IPS-NIHi11 (cell line): ENCODE data around the gene FRMD5.

ENCODE experiments used
- DNase-seq: peaks from one replicate; pipeline ENCODE4 v3.0.0; 2012; ENCODE audit warnings: mixed read lengths, low spot score

Gene FRMD5

DNA sequence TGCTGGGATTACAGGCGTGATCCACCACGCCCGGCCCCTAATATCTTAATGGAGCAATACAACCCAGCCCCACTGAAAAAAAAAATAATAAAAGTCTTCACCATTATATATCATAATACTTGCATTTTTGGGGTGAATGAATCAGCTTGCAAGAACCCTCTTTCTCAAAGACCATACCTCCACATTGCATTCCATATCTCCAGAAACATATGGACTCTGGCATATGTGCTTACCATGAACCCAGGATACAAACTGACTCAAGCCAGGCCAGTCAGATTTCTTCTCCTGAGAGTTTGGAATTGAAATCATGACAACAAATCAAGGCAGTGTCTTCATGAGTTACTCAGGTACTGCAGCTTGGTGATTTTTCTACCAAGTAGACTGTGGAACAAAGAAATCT lies 101.2 kb downstream of the FRMD5 start:
- DNase-seq, result no peak

DNA sequence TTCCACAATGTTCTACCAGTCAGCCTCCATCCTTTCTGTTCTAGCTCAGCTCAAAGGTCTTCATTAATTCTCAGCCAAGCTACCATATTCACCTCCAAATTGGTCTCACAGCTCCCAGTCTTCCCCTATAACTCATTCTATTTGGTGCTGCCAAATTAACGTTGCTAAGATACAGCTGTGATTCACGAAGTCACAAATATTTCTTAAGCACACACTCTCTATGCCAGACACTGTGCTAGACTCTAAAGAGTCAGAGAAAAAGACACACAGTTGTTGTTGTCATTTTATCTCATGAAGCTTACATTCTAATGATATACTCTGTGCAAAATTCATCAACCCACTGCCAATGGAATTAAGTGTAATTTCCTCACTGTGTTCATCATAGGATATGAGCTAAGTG lies 102.8 kb downstream of the FRMD5 start:
- DNase-seq, result no peak

DNA sequence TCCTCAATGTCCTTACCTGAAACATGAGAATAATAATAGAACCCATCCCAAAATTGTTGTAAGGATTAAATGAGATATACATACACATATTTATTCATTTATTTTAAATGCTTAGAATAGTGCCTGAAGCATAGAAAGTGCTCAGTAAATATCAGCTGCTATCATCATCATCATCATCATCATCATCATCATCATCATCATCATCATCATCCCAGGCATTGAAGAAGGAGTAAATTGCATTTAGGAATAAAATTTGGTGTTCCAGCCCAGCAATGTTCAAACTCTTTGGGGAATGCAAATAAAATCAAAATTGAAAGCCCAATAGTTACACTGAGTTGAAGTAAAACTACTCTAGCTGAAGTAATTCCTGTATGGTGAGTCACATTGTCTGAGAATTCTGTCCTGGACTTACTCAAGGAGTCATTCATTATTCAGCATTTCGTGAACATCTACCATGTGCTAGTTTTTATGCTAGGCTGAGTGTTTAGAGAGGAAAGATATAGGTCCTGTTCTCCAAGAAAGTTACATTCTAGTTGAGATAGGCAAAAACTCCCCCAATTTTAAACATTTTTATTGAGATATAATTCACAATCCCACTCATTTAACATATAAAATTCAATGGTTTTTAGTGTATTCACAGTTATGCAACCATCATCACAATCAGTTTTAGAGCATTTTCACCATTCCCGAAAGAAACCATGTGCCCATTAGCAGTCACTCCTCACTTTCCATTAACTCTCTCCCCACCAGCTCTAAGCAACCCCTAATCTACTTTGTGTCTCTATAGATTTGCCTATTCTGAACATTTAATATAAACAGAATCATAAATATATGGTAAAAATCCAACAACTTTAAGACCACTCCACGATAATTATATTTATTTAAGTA lies 107.2 kb downstream of the FRMD5 start:
- DNase-seq, result no peak

DNA sequence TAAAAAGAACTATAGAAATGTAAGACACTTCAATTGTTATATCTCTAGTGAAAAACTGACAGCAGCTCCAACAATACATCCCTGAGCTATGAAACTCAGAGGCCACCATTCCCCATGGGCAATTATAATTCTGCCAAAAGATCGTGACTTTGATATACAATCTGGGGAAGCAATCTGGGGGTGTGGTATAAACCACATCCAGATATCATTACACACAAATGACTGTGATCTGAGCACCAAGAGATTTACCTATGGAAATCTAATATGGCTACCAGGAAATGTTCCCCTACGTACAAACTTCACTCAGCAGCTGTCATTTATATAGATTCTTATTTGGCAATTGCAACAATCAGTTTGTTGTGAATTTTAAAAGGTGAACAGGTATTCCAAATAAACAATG lies 110.3 kb downstream of the FRMD5 start:
- DNase-seq, result no peak

DNA sequence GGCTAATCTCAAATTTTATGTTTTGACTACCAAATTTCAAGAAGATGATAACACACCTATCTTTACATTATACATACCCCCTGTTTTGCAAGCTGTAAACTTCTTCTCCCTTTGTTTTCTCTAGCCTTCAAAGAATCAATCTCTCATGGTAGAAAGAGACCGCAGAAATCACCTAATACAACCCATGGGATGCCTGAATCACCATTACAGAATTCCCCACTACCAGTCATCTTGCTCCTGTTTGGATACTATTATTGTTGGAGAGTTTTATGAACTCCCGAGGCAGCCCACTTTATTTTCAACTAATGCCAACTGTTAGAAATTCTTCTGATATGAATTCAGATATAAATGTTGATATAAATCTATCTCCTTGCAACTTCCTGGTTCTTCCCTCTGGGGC lies 110.9 kb downstream of the FRMD5 start:
- no peak for DNase-seq

DNA sequence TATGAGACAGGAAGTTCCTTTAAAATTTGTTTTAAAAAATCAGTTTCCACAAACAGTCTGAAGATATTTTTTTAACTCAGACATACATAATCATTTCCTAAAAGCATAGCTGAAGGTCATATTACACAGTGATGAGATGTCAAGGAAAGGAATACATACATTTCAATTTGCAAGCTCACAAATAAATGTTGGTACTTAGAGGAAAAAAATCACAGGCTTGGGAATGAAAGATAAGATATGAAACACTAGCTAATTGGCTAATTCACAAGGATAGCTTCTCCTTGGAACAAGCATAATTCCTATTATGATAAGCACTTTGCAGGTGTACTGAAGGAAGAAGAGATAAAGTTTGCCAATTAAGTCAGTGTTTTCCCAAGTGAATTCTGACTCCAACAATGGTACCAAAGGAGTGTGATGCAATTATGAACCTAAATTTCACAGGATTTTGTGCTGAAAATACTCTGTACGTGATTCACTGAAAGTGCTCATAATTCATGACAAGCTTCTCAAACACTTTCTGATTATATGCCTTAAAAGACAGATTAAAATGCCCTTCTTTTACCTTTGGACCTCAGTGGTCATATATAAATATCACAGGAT lies 112.4 kb downstream of the FRMD5 start:
- DNase-seq, result no peak

DNA sequence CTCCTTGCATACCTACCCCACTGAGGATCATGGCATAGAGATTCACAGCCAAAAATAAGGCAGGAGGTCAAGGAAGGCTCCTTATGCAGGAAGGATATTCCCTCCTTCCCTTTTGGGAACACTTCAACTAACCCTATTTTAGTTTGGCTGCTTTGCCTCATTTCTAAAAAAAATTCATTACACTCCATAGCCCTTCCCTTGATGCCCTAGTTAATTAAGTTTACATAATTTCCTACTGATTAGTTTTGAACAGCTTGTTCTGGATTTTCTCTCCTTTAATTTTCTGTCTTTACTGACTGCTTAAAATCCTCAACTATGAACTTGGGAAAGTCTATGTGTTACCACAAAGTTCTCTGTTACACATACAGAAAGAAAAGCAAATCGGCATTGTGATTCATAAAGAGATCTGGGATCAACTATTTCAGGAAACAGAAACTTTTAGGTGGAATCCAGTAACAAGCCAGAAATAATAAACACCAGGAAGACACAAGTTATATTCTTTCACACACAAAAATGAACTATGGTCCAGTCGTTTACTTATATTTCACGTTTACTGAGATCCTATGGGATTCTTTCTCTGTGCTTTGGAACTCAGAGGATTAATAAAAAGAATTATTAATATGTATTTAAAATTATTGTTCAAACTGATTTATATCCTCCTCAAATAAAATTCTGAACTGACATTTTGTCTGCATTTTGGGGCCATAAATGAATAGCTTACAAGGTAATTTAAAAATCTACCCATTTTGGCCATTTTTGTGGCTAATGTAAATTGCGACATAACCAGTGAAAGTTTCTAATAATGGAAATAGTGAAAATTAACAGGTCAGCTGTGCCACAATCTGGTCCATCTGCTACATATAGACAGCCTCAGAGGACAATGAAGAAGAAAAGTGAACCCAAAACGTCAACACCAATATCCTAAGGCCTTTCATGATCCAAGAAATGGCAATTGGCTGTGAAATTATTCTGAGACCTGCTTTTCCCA lies 113.8 kb downstream of the FRMD5 start:
- DNase-seq, result no peak

DNA sequence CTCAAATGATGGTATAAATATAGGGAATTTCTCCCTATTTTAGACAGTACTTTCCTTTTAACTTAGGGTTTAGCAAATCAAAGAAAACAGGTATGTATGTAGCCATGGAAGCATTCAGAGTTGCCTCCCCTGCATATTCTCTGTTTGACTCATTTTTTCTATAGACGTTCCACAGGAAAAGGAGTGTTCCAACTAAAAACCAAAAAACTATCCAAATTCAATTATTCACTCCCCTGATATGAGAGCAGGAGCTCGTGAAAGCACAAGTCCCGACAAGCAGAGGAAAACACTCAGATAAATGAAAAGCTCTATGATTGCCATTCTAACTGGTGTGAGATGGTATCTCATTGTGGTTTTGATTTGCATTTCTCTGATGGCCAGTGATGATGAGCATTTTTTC lies 119.5 kb downstream of the FRMD5 start:
- no peak for DNase-seq

DNA sequence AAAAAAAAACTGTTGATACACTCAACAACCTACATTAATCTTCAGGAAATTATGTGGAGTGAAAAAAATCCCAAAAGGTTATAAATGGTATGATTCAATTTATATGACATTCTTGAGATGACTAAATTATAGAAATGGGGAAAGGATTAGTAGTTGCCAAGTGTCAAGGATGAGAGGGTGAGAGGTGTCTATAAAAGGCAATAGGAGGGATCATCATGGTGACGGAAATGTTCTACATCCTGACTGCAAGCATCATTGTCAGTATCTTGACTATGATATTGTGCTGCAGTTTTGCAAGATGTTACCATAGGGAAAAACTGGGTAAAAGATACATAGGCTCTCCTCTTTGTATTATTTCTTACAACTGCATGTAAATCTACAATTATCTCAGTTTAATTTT lies 125.6 kb downstream of the FRMD5 start:
- no peak for DNase-seq

DNA sequence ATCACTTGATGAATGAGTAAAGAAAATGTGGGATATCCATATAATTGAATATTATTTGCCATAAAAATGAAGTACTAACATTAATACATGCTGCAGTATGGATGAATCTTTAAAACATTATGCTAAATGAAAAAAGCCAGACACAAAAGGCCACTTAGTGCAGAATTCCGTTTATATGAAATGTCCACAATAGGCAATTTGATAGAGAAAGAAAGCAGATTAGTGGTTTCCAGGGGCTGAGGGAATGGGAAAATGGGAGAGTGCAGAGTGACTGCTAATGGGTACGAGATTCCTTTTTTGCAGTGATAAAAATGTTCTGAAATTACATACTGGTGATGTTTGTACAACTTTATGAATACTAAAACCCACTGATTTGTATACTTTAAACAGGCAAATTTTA lies 126.7 kb downstream of the FRMD5 start:
- DNase-seq, result no peak

DNA sequence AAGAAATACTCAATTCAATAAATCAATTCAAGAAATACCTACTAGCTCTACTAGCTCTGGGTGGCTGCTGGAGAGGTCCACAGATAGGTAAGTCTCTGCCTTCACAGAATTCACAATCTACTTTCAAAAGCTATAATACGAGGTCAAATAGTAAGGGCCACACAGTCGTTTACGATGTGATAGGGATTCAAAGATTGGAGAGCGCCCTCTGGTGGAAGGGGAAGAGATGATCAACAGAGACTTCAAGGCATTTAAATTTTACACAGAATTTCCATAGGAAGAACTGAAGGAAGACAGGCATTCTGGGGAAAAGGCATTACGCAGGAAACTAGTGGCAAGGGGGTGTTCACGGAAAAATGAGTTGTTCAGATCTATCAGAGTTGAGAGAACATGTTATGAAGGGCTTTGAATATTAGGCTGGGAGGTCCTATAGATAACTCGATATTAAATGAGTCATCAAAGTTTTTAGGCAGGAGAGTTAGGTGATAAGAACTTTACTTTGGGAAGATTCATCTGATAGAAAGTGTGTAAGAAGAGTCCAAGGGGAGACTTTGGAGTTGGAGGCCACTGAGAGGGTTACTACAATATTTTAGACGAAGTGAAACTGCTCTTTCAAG lies 128.8 kb downstream of the FRMD5 start:
- DNase-seq, result peak; percentile 73

DNA sequence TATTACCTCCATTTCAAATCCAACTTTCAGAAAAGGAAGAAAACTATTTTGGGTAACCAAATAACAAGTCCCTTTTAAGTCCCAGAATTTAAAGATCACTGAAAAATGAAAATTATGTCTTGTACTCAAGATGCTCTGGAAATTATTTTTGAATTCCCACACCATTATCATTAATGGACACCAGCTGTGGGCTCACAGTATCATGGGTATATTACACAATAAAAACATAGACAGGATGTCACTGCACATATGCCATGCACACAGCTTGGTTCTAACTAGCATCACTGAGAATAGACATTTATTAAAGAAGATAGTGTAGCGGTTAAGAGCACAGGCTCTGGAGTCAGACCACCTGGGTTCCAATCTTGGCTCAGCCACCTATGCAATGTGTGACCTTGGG lies 130.4 kb downstream of the FRMD5 start:
- DNase-seq, result no peak

DNA sequence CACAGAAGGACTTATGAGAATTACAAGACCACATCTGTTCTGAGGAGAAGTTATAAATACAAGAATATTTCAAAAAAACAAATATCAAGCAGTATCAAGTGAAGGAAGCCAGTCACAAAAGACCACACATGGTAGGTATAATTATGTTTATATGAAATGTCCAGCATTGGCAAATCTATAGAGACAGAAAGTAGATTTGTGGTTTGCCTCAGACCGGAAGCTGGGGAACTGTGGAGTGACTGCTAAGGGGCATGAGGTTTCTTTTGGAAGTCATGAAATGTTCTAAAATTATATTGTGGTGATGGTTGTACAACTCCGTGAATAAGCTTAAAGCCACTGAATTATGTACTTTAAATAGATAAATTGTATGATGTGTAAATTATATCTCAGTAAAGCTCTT lies 136.9 kb downstream of the FRMD5 start:
- DNase-seq, result no peak

DNA sequence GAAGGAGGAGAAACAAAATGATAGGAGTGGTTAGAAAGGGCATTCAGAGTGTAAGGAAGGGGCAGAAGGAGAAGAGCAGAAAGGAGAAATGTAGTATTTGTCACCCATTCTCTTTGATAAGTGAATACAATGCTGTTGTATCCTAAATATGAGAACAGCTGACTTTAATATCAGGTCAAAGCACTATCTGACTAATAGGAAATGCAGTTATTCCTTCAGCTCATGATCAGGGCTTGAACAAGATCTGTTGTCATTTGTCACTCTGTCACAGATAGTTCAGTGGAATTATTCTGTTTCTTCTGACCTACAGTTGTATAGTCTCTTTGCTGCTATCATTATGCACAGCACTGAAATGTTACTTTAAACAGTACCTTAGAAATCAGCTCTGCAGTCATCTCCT lies 149.4 kb downstream of the FRMD5 start:
- no peak for DNase-seq

DNA sequence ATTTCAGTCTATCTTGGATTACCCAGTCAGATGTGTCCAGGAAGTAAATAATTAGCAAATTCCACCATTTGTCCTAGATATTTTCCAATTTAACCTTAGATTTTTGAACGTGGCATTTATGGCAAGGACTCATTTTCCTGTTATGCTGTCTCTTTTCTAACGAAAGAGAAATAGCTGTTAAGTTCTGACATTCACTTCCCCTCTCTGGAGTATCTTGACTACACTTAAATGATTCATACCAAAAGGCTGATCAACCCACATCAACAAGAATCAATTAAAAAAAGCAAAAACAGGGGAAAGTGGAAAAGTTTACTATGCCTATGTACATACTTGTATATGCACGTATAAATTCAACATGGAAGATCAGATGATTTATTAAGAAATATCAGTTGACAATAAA lies 149.9 kb downstream of the FRMD5 start:
- no peak for DNase-seq

DNA sequence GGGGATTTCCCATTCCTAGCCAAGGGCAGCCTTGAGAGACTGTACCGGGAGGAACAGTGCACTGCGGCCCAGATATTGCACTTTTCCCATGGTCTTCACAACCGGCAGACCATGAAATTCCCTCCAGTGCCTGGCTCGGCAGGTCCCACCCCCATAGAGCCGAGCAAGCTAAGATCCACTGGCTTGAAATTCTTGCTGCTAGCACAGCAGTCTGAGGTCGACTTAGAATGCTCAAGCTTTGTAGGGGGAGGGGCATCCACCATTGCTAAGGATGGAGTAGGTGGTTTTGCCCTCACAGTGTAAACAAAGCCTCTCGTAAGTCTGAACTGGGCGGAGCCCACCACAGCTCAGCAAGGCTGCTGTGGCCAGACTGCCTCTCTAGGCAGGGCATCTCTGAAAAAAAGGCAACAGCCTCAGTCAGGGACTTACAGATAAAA lies 156.3 kb downstream of the FRMD5 start:
- peak; percentile 39 for DNase-seq

DNA sequence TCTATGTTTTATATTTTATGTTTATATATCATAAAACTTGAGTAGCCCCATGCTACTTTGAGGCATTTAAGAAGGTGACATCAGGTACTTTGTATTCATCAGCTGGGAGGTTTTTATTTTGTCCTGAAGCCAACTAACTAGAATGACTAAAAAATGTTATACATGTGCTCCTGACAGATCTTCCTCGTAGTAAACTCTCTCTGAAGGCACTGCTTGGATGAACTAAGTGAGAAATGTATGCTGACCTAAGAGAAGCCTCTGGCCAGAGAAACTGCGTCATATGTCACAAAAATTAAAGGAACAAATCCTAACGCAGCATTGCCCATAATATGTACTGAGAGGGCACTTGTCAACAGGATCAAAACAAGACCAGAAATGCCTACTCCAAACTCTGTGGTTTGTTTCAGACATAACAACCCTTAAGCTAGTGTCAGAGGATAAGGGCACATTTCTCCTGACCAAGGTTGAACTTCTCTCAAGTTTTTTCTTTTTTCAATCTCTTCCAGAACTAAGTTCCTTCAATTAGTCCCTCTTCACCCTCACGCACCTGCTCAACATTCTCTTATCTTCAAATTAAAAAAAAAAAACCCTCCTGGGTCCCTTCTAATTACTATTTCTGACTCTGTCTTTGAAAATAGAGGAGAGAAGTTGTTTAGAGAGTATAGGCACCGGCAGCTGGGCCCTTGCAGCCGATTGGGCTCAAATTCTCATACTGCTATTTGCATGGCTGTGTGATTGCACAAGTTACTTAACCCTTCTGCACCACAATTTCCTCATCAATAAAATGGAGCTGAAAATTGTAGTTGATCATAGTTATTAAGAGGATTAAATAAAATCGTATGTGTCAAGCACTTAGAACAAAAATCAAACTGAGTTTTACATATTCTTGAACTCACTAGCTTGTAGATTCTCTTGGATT lies 159.0 kb downstream of the FRMD5 start:
- no peak for DNase-seq

DNA sequence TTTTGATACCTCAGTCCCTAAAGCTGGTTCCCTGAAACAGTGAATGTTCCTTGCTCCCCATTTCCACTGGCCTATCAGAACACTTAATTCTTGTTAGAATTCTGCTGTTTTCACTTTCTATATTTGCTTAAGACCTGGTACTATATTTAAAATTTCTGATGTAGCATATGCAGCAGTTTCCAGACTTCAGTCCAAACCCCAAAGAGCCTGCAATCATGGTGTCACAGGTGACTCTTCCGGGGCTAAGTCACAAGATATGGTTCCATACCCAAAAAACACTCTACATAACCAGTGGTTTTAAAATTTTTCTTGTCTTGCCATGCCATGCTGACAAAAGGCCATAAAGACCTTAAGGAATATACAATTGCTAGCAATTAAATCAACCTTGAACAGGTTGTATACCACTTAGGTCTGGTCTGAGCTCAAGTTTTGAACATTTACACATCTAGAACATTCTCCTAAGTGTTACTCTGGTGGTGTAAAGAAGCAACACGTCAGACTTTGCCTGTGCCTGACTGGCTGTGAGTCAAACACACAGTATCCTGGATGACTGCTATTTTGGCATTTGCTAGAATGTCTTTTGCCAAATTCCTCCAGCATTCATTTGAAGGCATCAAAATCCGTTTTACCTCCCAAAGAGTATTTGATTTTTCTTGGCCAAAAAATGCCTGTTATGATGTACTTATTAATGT lies 160.0 kb downstream of the FRMD5 start:
- no peak for DNase-seq

DNA sequence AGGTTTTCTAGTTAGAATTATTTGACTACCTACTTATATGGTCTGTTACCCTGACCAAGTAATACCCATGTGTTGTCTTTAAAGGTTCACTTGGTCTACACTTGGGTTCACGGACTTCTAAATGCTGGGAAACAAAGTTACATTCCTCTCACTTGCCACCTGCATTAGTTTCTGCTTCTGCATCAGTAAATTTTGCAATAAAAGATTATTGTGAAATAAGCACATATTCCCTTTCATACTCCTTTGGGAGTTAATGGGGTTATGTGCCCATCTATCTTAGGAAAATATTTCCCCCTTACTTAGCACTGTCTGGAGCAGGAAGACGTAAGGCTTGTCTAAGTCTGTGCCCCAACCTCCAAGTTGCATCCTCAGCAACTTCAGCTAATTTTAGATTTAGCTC lies 160.7 kb downstream of the FRMD5 start:
- DNase-seq, result no peak

DNA sequence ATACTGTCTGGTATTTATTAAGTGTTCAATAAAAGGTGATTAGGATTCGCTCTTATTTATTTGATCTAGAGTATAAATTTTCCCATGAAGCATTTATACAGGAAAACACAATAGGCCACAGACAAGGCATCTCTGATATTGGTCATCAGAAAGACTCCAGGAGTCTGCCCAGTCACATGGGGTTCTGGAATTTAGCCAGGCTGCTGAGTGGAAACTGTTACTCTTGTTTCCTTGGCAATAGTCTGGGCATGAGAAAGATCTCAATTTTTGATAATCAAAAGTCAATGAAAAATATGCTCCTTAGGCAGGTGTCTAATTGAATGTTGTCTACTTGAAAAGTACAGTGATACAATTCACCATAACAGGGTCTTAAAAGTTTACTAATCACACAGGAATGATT lies 161.2 kb downstream of the FRMD5 start:
- DNase-seq, result no peak
